ENCODE data around the gene USP13. TPM values are rescaled to one million over a fixed set of nuclear protein-coding genes. Genes with fewer than 3 reads are reported as not detected.
"Not testable (repeated sequence)": the region's sequence is repeated elsewhere in the genome, so short reads cannot be mapped to it uniquely, and the experiment has no call there.

The USP13 gene
- total RNA-seq, 1 donor: 12.7 TPM

DNA sequence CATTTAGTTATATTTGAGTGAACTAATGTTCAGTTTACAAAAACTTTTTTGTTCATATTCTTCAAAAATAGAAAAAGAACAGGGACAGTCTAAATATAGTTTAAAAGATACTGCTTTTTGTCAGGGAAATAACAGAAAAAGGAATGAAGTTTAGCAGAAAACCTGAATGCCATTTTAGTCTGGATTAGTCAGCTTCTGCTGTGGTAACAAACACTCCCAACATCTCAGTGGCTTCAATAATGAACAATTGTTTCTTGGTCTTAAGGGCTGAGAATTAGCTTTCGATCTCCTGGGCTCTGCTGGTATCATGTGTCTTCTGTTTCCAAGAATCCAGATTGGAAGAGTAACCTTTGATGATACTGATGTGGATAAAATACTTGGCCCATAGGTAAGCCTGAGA is 12.4 kb upstream of the USP13 start:
- Histone ChIP-seq H3K4me1 (ENCODE audit: insufficient read depth, low read length) (no peaks in the 10 kb centered on the region), H4K20me1 (ENCODE audit: insufficient read depth, low read length) (no peaks in the 10 kb centered on the region), H3K79me2 (ENCODE audit: insufficient read depth, low read length) (no peaks in the 10 kb centered on the region), H3K4me3 (ENCODE audit: insufficient read depth, low read length) (no peak overlapping the region), H3K27ac (ENCODE audit: low read depth, low read length) (no peak overlapping the region), H2AFZ (ENCODE audit: low read length) (no peak overlapping the region), H3K36me3 (ENCODE audit: insufficient read depth, low read length) (no peaks in the 10 kb centered on the region), H3K27me3 (ENCODE audit: insufficient read depth, low read length) (no peaks in the 10 kb centered on the region), H3K9me3 (ENCODE audit: low read depth, low read length) (no peaks in the 10 kb centered on the region), H3K4me2 (ENCODE audit: insufficient read depth, low read length) (no peak overlapping the region)
- no peak for TF ChIP-seq CTCF (IDR thresholded peaks at IDR 0.05; ENCODE audit: extremely low read depth, low read depth, low read length)
- no peak for DNase-seq (ENCODE audit: insufficient read length, low spot score, missing footprints)

- no peaks in the 10 kb centered on the region for H3K27me3 ChIP-seq (ENCODE audit: insufficient read depth, low read length)
- H4K20me1 ChIP-seq (ENCODE audit: insufficient read depth, low read length): no peaks in the 10 kb centered on the region
- H3K4me1 ChIP-seq (ENCODE audit: insufficient read depth, low read length): no peaks in the 10 kb centered on the region
- H3K4me3 ChIP-seq (ENCODE audit: insufficient read depth, low read length): no peak overlapping the region
- no peak overlapping the region for H2AFZ ChIP-seq (ENCODE audit: low read length)
- TF ChIP-seq CTCF (IDR thresholded peaks at IDR 0.05; ENCODE audit: extremely low read depth, low read depth, low read length): no peak
- DNase-seq (ENCODE audit: insufficient read length, low spot score, missing footprints): no peak
- H3K4me2 ChIP-seq (ENCODE audit: insufficient read depth, low read length): no peak overlapping the region
- H3K27ac ChIP-seq (ENCODE audit: low read depth, low read length): no peak overlapping the region
- no peaks in the 10 kb centered on the region for H3K9me3 ChIP-seq (ENCODE audit: low read depth, low read length)
- H3K79me2 ChIP-seq (ENCODE audit: insufficient read depth, low read length): no peaks in the 10 kb centered on the region
- H3K36me3 ChIP-seq (ENCODE audit: insufficient read depth, low read length): no peaks in the 10 kb centered on the region
These were observed 10.0 kb upstream of the USP13 start for GRCh38 chr3:179642871-179643270.

- H3K36me3 ChIP-seq (ENCODE audit: insufficient read depth, low read length); H3K4me1 ChIP-seq (ENCODE audit: insufficient read depth, low read length); H4K20me1 ChIP-seq (ENCODE audit: insufficient read depth, low read length); H3K79me2 ChIP-seq (ENCODE audit: insufficient read depth, low read length); H3K4me3 ChIP-seq (ENCODE audit: insufficient read depth, low read length); H2AFZ ChIP-seq (ENCODE audit: low read length); H3K27me3 ChIP-seq (ENCODE audit: insufficient read depth, low read length); H3K27ac ChIP-seq (ENCODE audit: low read depth, low read length); H3K4me2 ChIP-seq (ENCODE audit: insufficient read depth, low read length); DNase-seq (ENCODE audit: insufficient read length, low spot score, missing footprints); H3K9me3 ChIP-seq (ENCODE audit: low read depth, low read length): not testable (repeated sequence)
These were observed 9.0 kb upstream of the USP13 start for GRCh38 chr3:179643837-179644236.

DNA sequence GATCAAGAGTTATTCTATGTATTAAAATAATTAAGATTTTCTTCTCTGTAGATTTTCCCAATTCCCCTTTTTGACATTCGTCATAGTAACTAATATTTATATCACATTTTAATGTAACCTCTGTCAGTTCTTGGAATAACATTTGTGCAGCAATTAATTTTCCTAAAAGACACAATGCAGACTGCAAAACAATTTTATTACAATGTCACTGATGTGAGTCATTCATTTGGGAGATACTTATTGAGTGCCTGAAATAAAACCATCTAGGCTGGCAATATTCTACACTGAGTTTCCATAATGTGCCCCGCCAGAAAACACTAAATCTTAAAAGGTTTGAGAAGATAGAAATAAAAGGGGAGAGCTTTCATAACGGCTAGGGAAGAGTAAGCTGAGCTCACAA is 6.7 kb upstream of the USP13 start:
- H3K27ac ChIP-seq (ENCODE audit: low read depth, low read length): no peak overlapping the region
- no peaks in the 10 kb centered on the region for H4K20me1 ChIP-seq (ENCODE audit: insufficient read depth, low read length)
- H3K9me3 ChIP-seq (ENCODE audit: low read depth, low read length): no peaks in the 10 kb centered on the region
- no peaks in the 10 kb centered on the region for H3K4me1 ChIP-seq (ENCODE audit: insufficient read depth, low read length)
- no peak overlapping the region for H2AFZ ChIP-seq (ENCODE audit: low read length)
- H3K4me2 ChIP-seq (ENCODE audit: insufficient read depth, low read length): no peak overlapping the region
- no peak for TF ChIP-seq CTCF (IDR thresholded peaks at IDR 0.05; ENCODE audit: extremely low read depth, low read depth, low read length)
- no peak overlapping the region for H3K4me3 ChIP-seq (ENCODE audit: insufficient read depth, low read length)
- no peaks in the 10 kb centered on the region for H3K36me3 ChIP-seq (ENCODE audit: insufficient read depth, low read length)
- DNase-seq (ENCODE audit: insufficient read length, low spot score, missing footprints): no peak
- no peaks in the 10 kb centered on the region for H3K27me3 ChIP-seq (ENCODE audit: insufficient read depth, low read length)
- H3K79me2 ChIP-seq (ENCODE audit: insufficient read depth, low read length): no peaks in the 10 kb centered on the region
